NK-92 (cell line): Measurements from ENCODE around the gene GPR107.

Source experiments
- DNase-seq: peaks from one replicate; lab custom pipeline; 2025; ENCODE audit not compliant: unreplicated experiment; lab: John Stamatoyannopoulos, UW

GPR107 gene

DNA sequence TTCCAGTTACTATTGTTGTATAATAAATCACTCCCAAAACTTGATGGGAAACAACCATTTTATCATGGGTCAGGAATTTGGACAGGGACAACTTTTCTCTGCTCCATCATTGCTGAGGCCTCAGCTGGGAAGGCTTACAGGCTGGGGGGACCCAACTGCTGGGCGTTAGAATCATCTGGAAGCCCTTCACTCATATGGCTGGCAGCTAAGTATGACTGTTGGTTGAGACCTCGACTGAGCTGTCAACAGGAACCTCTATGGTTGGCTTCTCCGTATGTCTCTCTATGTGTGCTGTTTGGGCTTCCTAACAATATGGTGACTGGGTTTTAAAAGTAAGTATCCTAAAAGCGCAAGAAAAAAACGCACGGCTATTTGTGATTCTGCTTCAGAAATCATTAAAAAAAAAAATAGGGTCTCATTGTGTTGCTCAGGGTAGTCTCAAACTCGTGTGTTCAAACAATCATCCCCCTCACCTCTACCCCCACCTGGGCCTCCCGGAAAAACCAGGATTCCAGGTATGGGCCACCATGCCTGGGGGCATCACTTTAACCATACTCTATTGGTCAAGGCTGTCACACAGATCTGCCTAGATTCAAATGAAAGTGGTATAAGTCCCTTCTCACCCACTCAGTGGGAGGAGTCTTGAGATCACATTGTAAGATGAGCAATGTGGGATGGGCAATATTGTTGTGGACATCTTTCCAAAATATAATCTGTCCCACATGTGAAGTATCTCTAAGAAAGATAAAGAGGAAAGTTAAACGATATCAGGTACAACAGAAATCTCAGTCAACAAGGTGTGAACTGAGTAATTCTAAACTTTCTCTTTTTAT is 26.0 kb upstream of the GPR107 start:
- DNase-seq: no peak

GRCh38 chr9:130028493-130029222 is 25.0 kb upstream of the GPR107 start:
- no peak for DNase-seq

DNA sequence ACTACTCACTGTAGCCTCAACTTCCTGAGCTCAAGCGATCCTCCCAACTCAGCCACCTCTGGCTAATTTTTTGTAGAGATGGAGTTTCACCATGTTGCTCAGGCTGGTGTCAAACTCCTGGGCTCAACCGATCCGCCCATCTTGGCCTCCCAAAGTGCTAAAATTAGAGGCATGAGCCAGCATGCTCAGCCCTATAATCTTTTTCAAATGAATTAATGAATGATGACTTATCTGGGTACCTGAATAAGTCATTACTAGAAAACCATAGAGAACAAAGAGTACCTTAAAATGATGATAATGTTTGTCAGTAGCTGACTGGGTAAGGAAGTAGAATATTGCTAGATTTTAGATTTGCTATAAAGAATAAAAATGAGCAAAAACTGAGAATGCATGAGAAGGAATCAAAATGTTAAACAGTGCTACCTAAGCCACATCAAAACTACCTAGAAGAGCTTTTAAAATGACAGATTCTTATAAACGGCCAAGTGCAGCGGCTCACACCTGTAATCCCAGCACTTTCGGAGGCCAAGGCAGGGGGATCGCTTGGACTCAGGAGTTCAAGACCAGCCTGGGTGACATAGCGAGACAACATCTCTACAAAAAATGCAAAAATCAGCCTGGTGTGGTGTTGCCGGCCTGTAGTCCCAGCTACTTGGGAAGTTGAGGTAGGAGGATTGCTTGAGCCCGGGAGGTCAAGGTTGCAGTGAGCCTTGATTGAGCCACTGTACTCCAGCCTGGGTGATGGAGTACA is 24.3 kb upstream of the GPR107 start:
- DNase-seq: no peak

DNA sequence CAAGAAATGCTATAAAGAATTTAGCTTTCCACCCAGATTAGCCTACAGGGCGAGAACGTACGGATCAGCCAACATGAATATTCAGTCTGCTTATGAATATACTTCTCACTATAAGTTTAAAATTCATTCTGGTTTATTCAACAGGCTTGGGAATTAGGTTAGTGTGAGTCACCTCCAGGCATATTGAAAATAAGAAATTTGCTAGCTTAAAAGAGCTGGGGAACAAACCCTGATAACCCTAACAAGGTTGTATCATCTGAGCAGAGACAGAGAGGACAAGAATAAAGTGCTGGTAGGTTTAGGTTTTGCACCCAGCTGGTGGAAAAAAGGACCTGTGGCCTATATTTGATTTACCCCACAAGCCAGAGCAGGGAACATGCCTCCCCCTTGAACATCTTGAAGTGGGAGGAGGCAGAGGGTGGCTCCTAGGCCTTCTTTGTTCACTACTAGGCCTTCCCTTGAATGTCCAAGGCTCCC is 23.0 kb upstream of the GPR107 start:
- no peak for DNase-seq

GRCh38 chr9:130034570-130034969 is 19.1 kb upstream of the GPR107 start:
- no peak for DNase-seq

DNA sequence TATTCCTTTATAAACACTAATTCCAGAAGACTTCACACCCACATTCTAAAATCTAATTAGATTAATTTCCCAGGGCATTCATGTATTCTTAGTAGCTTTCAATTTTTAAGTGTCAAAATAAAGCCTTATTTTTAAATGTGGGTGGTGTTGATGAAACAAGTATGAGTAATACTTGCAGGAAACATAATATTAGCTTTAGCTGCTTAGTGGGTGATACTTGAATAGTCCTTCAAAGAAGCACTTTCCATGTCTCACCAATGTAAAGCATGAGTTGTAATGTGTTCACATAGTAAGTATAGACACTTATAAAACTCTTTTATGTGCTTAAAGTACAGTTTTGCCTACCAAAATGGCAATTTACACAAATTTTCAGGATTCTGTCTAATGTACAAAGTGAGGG is 17.6 kb upstream of the GPR107 start:
- no peak for DNase-seq

- no peak for DNase-seq
Observed at GRCh38 chr9:130039528-130040147, 14.1 kb upstream of the GPR107 start.

DNA sequence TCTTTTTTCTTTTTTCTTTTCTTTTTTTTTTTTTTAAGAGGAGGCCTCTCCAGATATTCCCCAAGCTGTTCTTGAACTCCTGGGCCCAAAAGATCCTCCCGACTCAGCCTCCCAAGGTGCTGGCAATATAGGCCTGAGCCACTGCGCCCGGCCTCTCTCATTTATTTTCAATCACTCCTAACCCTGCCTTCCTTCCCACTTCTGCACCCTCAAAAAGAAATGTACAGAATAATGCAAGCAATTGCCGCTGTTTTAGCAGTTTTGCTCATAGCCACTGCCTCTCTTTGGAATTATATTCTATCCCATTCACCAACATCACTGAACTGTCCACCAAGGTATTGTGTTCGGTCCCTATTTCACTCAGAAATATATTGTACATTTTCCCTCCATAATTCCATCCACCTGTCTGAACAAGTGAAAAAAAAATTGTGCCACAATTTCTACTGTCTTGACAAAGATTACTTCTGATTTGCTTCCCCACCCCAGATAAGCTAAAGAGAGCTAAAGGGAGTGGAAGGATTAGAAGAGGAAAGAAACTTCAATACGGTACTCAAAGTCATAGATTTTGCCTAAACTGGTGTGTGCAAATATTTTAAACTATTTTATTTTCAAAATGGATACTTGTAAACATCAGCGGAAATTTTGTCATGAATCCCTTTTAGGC is 12.6 kb upstream of the GPR107 start:
- no peak for DNase-seq

DNA sequence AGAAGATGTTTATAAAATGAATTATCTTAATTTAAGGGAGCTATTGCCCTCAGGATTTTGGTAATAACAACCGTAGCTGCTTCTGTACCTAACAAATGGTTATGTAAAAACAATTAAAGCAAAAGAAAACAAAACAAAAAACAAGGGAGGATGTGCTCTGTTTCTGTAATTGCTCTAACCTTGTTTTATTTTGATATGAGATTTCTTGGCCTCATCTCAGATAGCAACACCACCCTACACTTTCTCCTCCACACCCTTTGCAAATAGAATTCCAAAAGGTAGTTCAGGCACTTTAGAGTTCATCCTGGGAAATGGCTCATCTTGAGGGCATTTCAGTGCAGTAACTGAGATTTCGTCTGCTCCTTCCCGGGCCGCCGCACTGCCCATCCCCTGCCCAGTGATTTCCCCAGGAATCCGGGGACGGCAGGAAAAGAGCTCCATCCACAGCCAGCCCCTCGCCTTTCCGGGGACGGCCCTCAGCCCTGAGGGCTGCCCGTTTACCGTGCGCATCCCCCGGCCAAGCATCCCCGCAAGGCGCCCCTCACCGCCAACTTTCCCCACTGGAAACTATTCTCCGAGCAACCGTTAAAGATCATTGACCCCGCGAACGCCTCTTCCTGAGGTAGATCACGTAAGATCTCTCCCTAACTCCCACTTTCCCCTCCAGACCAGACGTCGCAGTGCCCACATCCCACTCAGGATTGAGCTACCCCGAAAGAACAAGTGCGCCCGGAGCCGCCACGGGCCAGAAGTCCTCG is 11.9 kb upstream of the GPR107 start:
- DNase-seq: no peak

- DNase-seq: no peak
Observed at GRCh38 chr9:130042406-130042884, 11.3 kb upstream of the GPR107 start.

GRCh38 chr9:130042885-130043653 is 10.6 kb upstream of the GPR107 start, which contains the start of gene FNBP1:
Gene FNBP1 (minus strand): TSS chr9:130043189. CDS start chr9:130042975, 214 bp downstream.
- no peak for DNase-seq

DNA sequence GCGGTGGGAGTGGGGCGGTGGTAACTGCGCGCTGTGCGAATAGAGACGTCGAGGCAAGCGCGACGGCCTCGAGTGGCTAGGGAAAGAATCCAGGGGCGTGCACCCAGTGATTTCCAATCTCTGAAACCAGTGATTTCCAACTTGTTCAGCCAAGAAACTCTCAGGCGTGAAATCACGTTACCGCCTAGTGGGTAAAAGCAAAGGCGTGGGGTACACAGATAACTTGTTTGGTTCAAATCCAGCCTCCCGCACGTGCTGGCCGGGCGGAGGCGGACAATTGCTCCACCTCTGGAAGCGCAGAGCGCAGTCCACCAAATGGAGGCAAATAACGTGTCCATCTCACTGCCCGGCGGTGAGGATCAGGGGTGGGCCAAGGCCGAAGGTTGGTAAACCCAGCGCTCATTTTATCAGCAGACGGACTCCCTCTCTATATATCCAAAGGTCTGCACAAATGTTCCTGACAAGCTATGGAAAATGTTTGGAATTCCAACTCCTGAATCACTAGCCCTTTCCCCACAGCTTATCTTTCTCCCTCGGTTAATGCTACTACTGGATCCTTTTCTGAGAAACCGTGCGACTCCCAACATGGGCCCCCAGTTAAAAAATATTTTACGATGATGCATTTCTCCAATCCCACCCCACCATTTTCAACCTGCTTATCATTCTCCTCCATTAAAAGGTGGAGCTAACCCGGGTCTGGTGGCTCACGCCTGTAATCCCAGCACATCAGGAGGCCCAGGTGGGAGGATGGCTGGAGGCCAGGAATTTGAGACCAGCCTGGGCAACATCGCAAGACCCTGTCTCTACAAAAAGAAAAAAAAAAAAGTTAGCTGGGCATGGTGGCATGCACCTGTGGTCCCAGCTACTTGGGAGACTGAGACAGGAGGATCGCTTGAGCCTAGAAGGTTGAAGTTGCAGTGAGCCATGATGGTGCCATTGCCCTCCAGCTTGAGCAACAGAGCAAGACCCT is 9.8 kb upstream of the GPR107 start:
- DNase-seq: no peak

DNA sequence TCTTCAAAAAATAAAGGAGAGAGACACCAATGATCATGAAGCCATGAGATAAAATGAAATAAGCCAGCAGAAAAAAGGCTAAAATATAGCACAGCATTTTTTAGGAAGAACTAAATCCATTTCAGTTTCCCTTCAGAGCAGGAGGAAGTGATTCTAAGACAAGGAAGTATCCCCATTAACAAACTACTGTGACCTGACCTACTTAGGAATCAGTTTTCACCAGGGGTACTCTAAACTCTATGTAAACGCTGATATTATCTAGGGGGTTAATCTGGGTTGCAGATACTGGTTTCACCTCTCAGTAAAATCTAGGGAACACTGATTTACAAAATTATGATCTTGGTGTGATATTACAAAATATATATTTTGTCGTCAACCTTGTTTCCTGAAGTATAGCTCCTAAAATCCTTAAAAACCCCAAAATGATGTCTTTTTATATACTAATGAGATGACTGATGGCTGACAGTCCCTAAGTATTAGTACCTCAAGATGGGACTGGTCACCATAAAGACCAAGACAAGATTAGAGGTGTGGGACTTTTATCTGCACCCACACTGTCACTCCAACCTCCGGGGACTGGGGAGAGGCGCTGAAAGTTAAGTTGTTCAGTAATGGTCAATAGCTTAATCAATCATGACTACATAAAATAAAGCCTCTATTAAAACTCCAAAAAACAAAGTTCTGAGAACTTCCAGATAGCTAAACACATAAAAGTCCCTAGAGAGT is 7.8 kb upstream of the GPR107 start:
- no peak for DNase-seq

- DNase-seq: no peak
Observed at GRCh38 chr9:130049431-130050210, 4.1 kb upstream of the GPR107 start.

DNA sequence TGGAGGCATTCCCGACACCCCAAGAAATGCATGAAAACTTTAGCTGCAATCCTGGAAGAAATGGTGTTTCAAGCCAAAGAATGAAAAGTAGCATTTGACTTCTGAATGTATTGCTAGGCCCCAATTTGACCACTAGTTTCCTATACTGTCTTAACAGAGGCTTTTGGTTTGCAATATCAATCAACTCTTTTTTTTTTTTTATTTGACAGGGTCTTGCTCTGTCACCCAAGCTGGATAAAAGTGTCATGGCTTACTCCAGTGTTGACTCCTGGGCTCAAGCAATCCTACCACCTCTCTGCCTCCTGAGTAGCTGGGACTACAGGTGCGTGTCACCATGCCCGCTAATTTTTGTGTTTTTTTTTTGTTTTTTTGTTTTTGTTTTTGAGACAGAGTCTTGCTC is 3.2 kb upstream of the GPR107 start:
- no peak for DNase-seq

GRCh38 chr9:130051855-130052254 is 1.9 kb upstream of the GPR107 start:
- DNase-seq: no peak
